Cerebellar cortex (tissue), 1 donor: ENCODE results near the gene CD47.
A peak's percentile ranks its signal among the peaks of the same experiment; 100 is the strongest.

Experiments
- DNase-seq: peaks from one replicate; pipeline ENCODE4 v3.0.0-alpha.2; 2015; ENCODE audit warnings: low spot score

Gene CD47

GRCh38 chr3:108091498-108092250, 843 bp upstream of the CD47 start:
- DNase-seq: peak; percentile 50

- DNase-seq: peak; percentile 49
Observed at GRCh38 chr3:108090049-108090700, 656 bp downstream of the CD47 start.

GRCh38 chr3:108089579-108089978, 1.3 kb downstream of the CD47 start:
- DNase-seq: peak; percentile 45

GRCh38 chr3:108088697-108089096, 2.1 kb downstream of the CD47 start:
- DNase-seq: no peak

GRCh38 chr3:108088146-108088545, 2.7 kb downstream of the CD47 start:
- no peak for DNase-seq

GRCh38 chr3:108086653-108087052, 4.2 kb downstream of the CD47 start:
- DNase-seq: no peak

GRCh38 chr3:108085810-108086350, 5.0 kb downstream of the CD47 start:
- DNase-seq: no peak

GRCh38 chr3:108085370-108085769, 5.5 kb downstream of the CD47 start:
- no peak for DNase-seq

GRCh38 chr3:108079877-108080276, 11.0 kb downstream of the CD47 start:
- DNase-seq: no peak

- DNase-seq: no peak
Observed at GRCh38 chr3:108079043-108079442, 11.8 kb downstream of the CD47 start.

- no peak for DNase-seq
Observed at GRCh38 chr3:108076564-108076963, 14.3 kb downstream of the CD47 start.

GRCh38 chr3:108073764-108074431, 16.9 kb downstream of the CD47 start:
- no peak for DNase-seq

- DNase-seq: no peak
Observed at GRCh38 chr3:108071368-108071767, 19.5 kb downstream of the CD47 start.

- no peak for DNase-seq
Observed at GRCh38 chr3:108070356-108070755, 20.5 kb downstream of the CD47 start.

GRCh38 chr3:108067768-108068167, 23.1 kb downstream of the CD47 start:
- no peak for DNase-seq

GRCh38 chr3:108065096-108065495, 25.7 kb downstream of the CD47 start:
- DNase-seq: no peak

- DNase-seq: no peak
Observed at GRCh38 chr3:108064293-108064887, 26.4 kb downstream of the CD47 start.

- DNase-seq: no peak
Observed at GRCh38 chr3:108062051-108062450, 28.8 kb downstream of the CD47 start.

GRCh38 chr3:108060331-108060730, 30.5 kb downstream of the CD47 start:
- DNase-seq: no peak

GRCh38 chr3:108055931-108056330, 34.9 kb downstream of the CD47 start:
- DNase-seq: no peak

- no peak for DNase-seq
Observed at GRCh38 chr3:108054935-108055334, 35.9 kb downstream of the CD47 start.

GRCh38 chr3:108053483-108053882, 37.3 kb downstream of the CD47 start:
- no peak for DNase-seq
